Cardiac muscle cell (in vitro differentiated cells and primary cell): ENCODE data around the gene FDCSP. TPM values are rescaled to one million over a fixed set of nuclear protein-coding genes. Genes with fewer than 3 reads are reported as not detected.

ENCODE experiments used
- DNase-seq, 2 donors: peaks; one replicate each; pipeline versions ENCODE4 v3.0.0 to v3.0.0-alpha.2; 2010 to 2017; ENCODE audit warnings: low read depth in 1 of 2, low spot score in 1 of 2
- H3K27ac ChIP-seq: fragments of 200-600 bp; sonication (generic); 2 replicates; pipeline ENCODE4 v1.5.1; 2016
- H3K27me3 ChIP-seq: fragments of 200-600 bp; sonication (generic); 2 replicates; pipeline ENCODE4 v1.6.0; 2016; ENCODE audit warnings: control low read depth
- H3K36me3 ChIP-seq: fragments of 200-600 bp; sonication (generic); 2 replicates; pipeline ENCODE4 v1.5.1; 2016; ENCODE audit warnings: control low read depth
- H3K4me1 ChIP-seq: fragments of 200-600 bp; sonication (generic); 2 replicates; pipeline ENCODE4 v1.8.1; 2017; ENCODE audit warnings: low read depth, mild to moderate bottlenecking, mixed run types
- H3K4me3 ChIP-seq: fragments of 200-600 bp; sonication (generic); 2 replicates; pipeline ENCODE4 v1.5.1; 2016; ENCODE audit warnings: mild to moderate bottlenecking
- H3K9me3 ChIP-seq: fragments of 200-600 bp; sonication (generic); 2 replicates; pipeline ENCODE4 v1.5.1; 2017; ENCODE audit warnings: low read depth, mild to moderate bottlenecking, control low read depth
- polyA plus RNA-seq: library from polyadenylated mRNA; unstranded; fragments of >200 nt; fragmentation: Nextera tagmentation; extraction: Ambion mirVana; gene quantifications from 2 replicates; pipeline ENCODE4 v1.2.1, GENCODE V29; 2016
- total RNA-seq: library from RNA; depleted of rRNA; stranded (reverse); fragments of >200 nt; gene quantifications from 2 replicates; pipeline ENCODE4 v1.2.3, GENCODE V29; 2016
- TF ChIP-seq, protein P1 (sequence below): IDR thresholded peaks from 2 replicates; pipeline ENCODE4 v1.5.1; 2012; ENCODE audit warnings: low read depth, mild to moderate bottlenecking, low read length

FDCSP gene
- total and polyA plus RNA-seq, 2 experiments from 2014 or later, result not detected

- H3K27me3 ChIP-seq, result no peaks in the 10 kb centered on the region
- H3K4me1 ChIP-seq, result peaks cover 10% of the 10 kb centered on the region
- no peak for DNase-seq
- H3K9me3 ChIP-seq, result no peaks in the 10 kb centered on the region
- H3K27ac ChIP-seq, result no peak overlapping the region
- no peaks in the 10 kb centered on the region for H3K36me3 ChIP-seq
- TF ChIP-seq, protein P1, sequence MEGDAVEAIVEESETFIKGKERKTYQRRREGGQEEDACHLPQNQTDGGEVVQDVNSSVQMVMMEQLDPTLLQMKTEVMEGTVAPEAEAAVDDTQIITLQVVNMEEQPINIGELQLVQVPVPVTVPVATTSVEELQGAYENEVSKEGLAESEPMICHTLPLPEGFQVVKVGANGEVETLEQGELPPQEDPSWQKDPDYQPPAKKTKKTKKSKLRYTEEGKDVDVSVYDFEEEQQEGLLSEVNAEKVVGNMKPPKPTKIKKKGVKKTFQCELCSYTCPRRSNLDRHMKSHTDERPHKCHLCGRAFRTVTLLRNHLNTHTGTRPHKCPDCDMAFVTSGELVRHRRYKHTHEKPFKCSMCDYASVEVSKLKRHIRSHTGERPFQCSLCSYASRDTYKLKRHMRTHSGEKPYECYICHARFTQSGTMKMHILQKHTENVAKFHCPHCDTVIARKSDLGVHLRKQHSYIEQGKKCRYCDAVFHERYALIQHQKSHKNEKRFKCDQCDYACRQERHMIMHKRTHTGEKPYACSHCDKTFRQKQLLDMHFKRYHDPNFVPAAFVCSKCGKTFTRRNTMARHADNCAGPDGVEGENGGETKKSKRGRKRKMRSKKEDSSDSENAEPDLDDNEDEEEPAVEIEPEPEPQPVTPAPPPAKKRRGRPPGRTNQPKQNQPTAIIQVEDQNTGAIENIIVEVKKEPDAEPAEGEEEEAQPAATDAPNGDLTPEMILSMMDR, result no peak
- no peak overlapping the region for H3K4me3 ChIP-seq
Observed at GRCh38 chr4:70182517-70183167, 43.3 kb upstream of the FDCSP start.

DNA sequence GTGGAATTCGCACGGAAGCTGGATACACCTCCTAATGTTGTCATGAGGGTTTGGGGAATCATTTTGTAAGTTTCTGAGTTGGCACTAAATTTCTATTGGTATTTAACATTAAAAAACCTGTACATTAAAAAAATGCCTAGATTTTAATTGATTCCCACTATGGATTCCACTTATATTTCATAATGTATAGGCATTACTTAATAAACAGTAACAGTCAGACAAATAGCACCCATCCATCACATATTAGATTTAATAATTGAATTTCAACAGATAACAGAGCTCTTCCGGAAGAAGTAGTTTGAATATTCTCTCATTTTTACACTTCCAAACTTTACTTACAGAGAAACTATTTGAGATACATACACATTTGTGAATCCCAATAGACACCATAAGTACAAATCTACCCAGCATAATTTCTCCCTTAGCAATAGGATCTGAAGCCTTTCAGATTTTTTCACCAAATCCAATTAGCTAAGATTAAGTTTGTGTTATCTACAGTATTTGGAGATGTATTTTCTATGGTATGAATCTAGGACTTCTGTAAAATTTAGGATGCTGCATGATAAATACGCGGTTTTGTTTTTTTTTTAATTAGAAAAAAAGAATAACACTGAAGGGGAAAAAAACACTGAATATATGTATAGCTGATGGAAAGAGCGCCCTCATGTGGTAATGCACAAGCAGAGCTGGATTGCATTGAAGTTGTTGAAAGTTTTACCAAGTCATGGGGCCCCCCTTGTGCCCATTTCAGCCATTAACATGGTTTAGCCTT, 42.6 kb upstream of the FDCSP start:
- no peaks in the 10 kb centered on the region for H3K36me3 ChIP-seq
- H3K4me3 ChIP-seq, result no peak overlapping the region
- TF ChIP-seq, protein P1, result peak; percentile 81
- no peak overlapping the region for H3K27ac ChIP-seq
- peak; percentile 80 to 84 for DNase-seq
- H3K27me3 ChIP-seq, result no peaks in the 10 kb centered on the region
- peaks cover 10% of the 10 kb centered on the region for H3K4me1 ChIP-seq
- H3K9me3 ChIP-seq, result no peaks in the 10 kb centered on the region

DNA sequence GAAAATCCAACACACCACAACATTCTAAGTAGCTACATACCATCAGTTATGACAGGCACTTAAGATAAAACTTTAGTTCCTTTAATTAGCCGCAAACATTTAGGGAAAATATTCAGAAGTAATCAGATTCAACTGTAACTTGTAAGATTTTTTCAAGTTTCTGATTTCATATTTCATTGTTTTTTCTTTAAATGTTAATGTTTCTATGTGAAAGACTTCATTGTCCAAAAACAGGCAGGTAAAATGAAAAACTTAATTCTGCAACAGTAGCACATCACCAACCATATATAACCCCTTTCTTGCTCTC, 42.0 kb upstream of the FDCSP start:
- no peaks in the 10 kb centered on the region for H3K27me3 ChIP-seq
- no peak for DNase-seq
- no peak overlapping the region for H3K27ac ChIP-seq
- H3K4me1 ChIP-seq, result peaks cover 10% of the 10 kb centered on the region
- H3K36me3 ChIP-seq, result no peaks in the 10 kb centered on the region
- no peaks in the 10 kb centered on the region for H3K9me3 ChIP-seq
- TF ChIP-seq, protein P1, result no peak
- no peak overlapping the region for H3K4me3 ChIP-seq

DNA sequence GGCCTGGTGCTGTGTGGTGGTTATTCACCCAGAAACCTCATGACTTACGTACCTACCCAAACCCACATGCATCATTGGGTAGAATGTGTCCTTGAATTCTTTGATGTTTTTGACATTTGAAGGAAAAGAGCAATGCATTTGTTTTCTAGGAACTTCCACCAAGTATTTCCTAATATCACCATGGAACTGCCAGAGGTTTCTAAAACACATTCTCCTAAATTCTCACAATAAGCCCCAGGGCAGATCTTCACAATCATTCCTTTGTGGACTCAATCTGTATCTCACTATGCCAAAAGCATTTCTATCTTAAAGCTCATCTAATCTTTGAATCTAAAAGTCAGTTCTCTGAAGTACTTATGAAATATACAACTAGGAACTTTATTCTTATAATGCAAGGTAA, 38.7 kb upstream of the FDCSP start:
- H3K36me3 ChIP-seq, result no peaks in the 10 kb centered on the region
- H3K27ac ChIP-seq, result no peak overlapping the region
- H3K4me3 ChIP-seq, result no peak overlapping the region
- H3K27me3 ChIP-seq, result no peaks in the 10 kb centered on the region
- H3K4me1 ChIP-seq, result peaks cover 10% of the 10 kb centered on the region
- DNase-seq, result no peak
- TF ChIP-seq, protein P1, result no peak
- H3K9me3 ChIP-seq, result no peaks in the 10 kb centered on the region

DNA sequence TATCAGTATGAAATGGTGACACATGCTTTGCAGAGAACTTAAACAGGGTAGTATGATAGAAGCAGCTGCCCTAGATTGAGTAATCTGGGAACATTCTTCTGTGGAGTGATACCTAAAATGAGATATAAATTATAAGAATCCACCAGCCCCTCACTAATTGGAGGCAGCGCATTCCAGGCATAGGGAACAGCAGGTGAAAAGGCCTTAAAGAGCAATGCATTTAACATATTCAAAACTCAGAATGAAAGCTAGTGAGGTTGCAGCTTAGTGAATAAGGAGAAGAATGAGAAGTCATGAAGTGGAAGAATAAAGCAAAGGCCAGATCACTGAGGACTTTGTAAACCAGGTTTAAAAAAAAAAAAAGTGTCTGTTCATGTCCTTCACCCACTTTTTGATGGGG, 35.3 kb upstream of the FDCSP start:
- TF ChIP-seq, protein P1, result no peak
- H3K36me3 ChIP-seq, result no peaks in the 10 kb centered on the region
- H3K4me1 ChIP-seq, result peaks cover 25% of the 10 kb centered on the region
- no peaks in the 10 kb centered on the region for H3K9me3 ChIP-seq
- no peak overlapping the region for H3K4me3 ChIP-seq
- no peaks in the 10 kb centered on the region for H3K27me3 ChIP-seq
- no peak for DNase-seq
- no peak overlapping the region for H3K27ac ChIP-seq
